HL-60 (cell line): ENCODE data around the gene EMILIN1.
A peak's percentile ranks its signal among the peaks of the same experiment; 100 is the strongest.

Experiments
- DNase-seq, 2 experiments: peaks; one replicate each; pipeline ENCODE4 v3.0.0-alpha.2; 2010 to 2020; ENCODE audit warnings: low read depth in 1 of 2, low spot score in 1 of 2
- H3K27ac ChIP-seq: fragments of 250-450 bp; sonication (Bioruptor Pico); replicated peaks from 2 replicates; pipeline ENCODE4 v1.5.1; 2020; ENCODE audit warnings: mild to moderate bottlenecking, moderate library complexity
- H3K27me3 ChIP-seq: fragments of 250-450 bp; sonication (Bioruptor Pico); 2 replicates; pipeline ENCODE4 v1.5.1; 2021; ENCODE audit warnings: mild to moderate bottlenecking, moderate library complexity; ENCODE audit not compliant: insufficient read depth, poor library complexity, severe bottlenecking
- H3K4me3 ChIP-seq: replicated peaks from 2 replicates; pipeline ENCODE4 v1.5.1; 2011; ENCODE audit warnings: mild to moderate bottlenecking, control low read depth, low read length; ENCODE audit not compliant: insufficient read depth
- CTCF ChIP-seq: IDR thresholded peaks from one replicate; pipeline ENCODE4 v1.5.1; 2011; ENCODE audit warnings: low read length, control low read depth, inconsistent platforms; ENCODE audit not compliant: insufficient read depth
- GABPA ChIP-seq: IDR thresholded peaks from 2 replicates; pipeline ENCODE4 v1.6.1; 2012; ENCODE audit warnings: low read depth
- POLR2AphosphoS5 ChIP-seq: IDR thresholded peaks from 2 replicates; pipeline ENCODE4 v1.6.1; 2012; ENCODE audit warnings: low read depth
- REST ChIP-seq: IDR thresholded peaks from 2 replicates; pipeline ENCODE4 v1.6.1; 2012; ENCODE audit warnings: low read depth; ENCODE audit not compliant: insufficient replicate concordance
- SPI1 ChIP-seq: IDR thresholded peaks from 2 replicates; pipeline ENCODE4 v1.6.1; 2012; ENCODE audit warnings: low read depth, mild to moderate bottlenecking, borderline replicate concordance

Gene EMILIN1

GRCh38 chr2:27033253-27033852 lies 45.1 kb upstream of the EMILIN1 start:
- DNase-seq = no peak
- H3K4me3 ChIP-seq = peak overlapping the region; percentile 98
- peak overlapping the region; percentile 84 for H3K27ac ChIP-seq
- no peaks in the 10 kb centered on the region for H3K27me3 ChIP-seq
- TF ChIP-seq CTCF = no peak
- TF ChIP-seq SPI1 = no peak
- TF ChIP-seq POLR2AphosphoS5 = no peak
- no peak for TF ChIP-seq REST
- TF ChIP-seq GABPA = no peak

GRCh38 chr2:27038012-27038411 lies 40.4 kb upstream of the EMILIN1 start:
- H3K27ac ChIP-seq = no peak overlapping the region
- H3K4me3 ChIP-seq = no peak overlapping the region
- TF ChIP-seq SPI1 (no peak), POLR2AphosphoS5 (no peak), CTCF (no peak), GABPA (no peak), REST (no peak)
- H3K27me3 ChIP-seq = no peaks in the 10 kb centered on the region
- no peak for DNase-seq

- Histone ChIP-seq H3K27ac (no peak overlapping the region), H3K27me3 (no peaks in the 10 kb centered on the region), H3K4me3 (no peak overlapping the region)
- TF ChIP-seq REST = no peak
- TF ChIP-seq SPI1 = no peak
- no peak for TF ChIP-seq CTCF
- TF ChIP-seq POLR2AphosphoS5 = no peak
- TF ChIP-seq GABPA = no peak
- DNase-seq = no peak
Observed at GRCh38 chr2:27038631-27039339, 39.6 kb upstream of the EMILIN1 start.
